ENCODE results near the gene ROR1.

DNA sequence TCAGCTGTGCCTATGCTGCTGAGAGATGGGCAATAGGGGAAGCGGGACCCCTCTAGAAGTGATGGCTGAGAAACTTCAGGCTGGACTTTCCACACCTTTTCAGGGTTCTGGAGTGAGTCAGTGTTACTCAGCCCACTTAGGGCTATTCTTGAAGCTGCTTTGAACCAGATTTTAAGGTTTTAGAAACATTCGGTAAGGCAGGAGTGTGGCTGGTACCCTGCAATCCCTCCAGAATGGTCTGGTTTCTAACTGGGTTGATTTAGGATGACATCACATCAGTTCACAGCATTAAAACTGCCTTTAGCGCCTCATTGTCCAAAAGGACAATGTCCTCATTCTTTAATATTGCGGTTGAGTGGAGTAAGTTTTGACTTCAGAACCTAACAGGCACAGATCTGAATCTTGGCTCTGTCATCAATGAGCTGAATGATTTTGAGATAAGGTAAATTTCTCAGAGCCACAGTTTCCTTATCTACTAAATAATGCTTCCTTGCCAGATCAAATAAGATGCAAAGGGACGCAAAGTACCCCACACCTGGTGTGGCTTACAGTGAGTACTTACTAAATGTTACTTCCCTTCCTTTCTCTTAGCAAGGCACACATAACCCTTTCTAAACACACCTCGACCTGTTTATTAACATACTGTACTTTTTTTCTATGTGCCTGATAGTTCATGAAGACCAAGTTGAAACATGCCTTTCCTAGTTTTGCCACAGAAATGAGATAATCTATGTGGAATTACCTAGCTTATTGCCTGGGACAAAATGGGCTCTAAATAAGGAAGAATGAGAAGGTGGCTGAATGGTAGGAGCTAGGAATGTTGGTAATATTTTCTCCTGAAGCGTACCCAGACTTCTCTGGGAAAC, 209.8 kb downstream of the ROR1 start:
- TF ChIP-seq, protein P1, sequence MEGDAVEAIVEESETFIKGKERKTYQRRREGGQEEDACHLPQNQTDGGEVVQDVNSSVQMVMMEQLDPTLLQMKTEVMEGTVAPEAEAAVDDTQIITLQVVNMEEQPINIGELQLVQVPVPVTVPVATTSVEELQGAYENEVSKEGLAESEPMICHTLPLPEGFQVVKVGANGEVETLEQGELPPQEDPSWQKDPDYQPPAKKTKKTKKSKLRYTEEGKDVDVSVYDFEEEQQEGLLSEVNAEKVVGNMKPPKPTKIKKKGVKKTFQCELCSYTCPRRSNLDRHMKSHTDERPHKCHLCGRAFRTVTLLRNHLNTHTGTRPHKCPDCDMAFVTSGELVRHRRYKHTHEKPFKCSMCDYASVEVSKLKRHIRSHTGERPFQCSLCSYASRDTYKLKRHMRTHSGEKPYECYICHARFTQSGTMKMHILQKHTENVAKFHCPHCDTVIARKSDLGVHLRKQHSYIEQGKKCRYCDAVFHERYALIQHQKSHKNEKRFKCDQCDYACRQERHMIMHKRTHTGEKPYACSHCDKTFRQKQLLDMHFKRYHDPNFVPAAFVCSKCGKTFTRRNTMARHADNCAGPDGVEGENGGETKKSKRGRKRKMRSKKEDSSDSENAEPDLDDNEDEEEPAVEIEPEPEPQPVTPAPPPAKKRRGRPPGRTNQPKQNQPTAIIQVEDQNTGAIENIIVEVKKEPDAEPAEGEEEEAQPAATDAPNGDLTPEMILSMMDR (conservative IDR thresholded peaks at IDR 0.05 in 1 of 2, IDR thresholded peaks at IDR 0.05 in 1 of 2; ENCODE audit: low read depth in 1 of 2, low read length in 2 of 2): no peak
- TF ChIP-seq EZH2 (IDR thresholded peaks at IDR 0.05; ENCODE audit: low read length, missing control alignments): no peak
